ENCODE measurements around the gene KLK1. TPM values are rescaled to one million over a fixed set of nuclear protein-coding genes. Genes with fewer than 3 reads are reported as not detected.
"Not testable (repeated sequence)": the region's sequence is repeated elsewhere in the genome, so short reads cannot be mapped to it uniquely, and the experiment has no call there.

The KLK1 gene
- total RNA-seq, 4 donors from 2014 or later = 0.78 to 1.8 (median 1.5) TPM; not detected in 1

DNA sequence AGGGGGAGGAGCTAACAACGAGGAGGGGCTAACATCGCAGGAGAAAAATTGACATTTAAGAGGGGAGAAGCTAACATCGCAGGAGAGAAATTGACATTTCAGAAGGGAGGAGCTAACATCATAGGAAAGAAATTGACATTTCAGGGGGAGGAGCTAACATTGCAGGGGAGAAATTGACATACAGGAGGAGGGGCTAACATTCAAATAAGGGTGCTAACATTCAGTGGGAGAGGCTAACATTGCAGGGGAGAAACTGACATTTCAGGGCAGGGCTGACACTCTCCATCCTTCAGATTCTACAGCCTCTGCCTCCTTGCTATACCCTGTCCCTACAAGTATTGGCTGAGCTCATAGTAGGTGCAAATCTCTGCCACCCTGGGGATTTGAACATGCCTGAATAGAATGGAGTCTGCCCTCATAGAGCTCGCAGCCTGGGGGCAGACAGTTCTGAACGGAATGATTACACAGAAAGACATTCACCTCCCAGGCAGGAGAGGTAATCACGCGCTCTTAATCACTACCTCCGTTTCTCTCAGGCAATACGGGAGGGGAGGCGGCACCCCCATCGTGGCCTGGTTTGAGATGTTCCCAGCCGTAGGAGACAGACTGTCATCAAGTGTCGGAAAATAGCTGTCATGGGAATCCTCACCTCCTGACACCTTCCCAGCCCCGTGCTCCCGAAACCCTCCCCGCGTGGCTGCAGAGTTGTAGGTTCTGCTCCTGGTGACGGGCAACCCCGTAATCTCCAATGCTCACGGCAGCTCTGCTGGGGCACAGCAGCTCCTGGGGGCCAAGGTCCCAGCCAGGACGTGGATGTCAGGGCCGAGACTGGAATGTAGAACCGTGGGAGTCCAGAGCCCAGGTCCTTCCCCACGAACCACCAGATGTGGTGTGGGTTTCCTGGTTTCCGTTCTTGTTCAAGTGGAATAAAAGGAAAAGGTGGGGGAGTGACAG is 43.8 kb downstream of the KLK1 start:
- Histone ChIP-seq H3K4me3 (no peak overlapping the region), H3K27ac (no peak overlapping the region), H3K4me1 (peaks cover 0 to 19% (median 0%) of the 10 kb centered on the region in 4 donors), H3K36me3 (no peaks in the 10 kb centered on the region), H3K9me3 (peaks cover 0 to 7% (median 3%) of the 10 kb centered on the region in 4 donors), H3K27me3 (peaks cover 0 to 82% of the 10 kb centered on the region in 2 donors)
- DNase-seq (ENCODE audit: low spot score in 2 of 2) = no peak
- 37% methylated on average over 13 to 25 of the region's 25 CpGs for WGBS, 2 donors
- no peak for TF ChIP-seq CTCF (IDR thresholded peaks at IDR 0.05)
- no peak for TF ChIP-seq EP300 (IDR thresholded peaks at IDR 0.05)
- TF ChIP-seq POLR2A (IDR thresholded peaks at IDR 0.05) = no peak

- WGBS, 2 donors = 53 to 57% methylated on average over 7 of the region's 7 CpGs
These were observed 44.6 kb downstream of the KLK1 start for GRCh38 chr19:50778906-50779430.

GRCh38 chr19:50777830-50778303 is 45.7 kb downstream of the KLK1 start:
- peaks cover 0 to 8% (median 0%) of the 10 kb centered on the region in 4 donors for H3K4me1 ChIP-seq
- no peak overlapping the region for H3K4me3 ChIP-seq
- TF ChIP-seq EP300 (IDR thresholded peaks at IDR 0.05) (no peak), POLR2A (IDR thresholded peaks at IDR 0.05) (no peak), CTCF (IDR thresholded peaks at IDR 0.05) (no peak)
- H3K9me3 ChIP-seq = peaks cover 0 to 7% (median 3%) of the 10 kb centered on the region in 4 donors
- no peaks in the 10 kb centered on the region for H3K36me3 ChIP-seq
- peaks cover 0 to 93% of the 10 kb centered on the region in 2 donors for H3K27me3 ChIP-seq
- no peak for DNase-seq (ENCODE audit: low spot score in 2 of 2)
- 1% methylated on average over 17 to 30 of the region's 30 CpGs for WGBS, 2 donors
- H3K27ac ChIP-seq = no peak overlapping the region

More at GRCh38 chr19:50778906-50779430, 44.6 kb downstream of the KLK1 start:
- TF ChIP-seq POLR2A (IDR thresholded peaks at IDR 0.05) (no peak), EP300 (IDR thresholded peaks at IDR 0.05) (no peak), CTCF (IDR thresholded peaks at IDR 0.05) (no peak)
- Histone ChIP-seq H3K27ac (no peak overlapping the region), H3K9me3 (peaks cover 0 to 7% (median 3%) of the 10 kb centered on the region in 4 donors), H3K36me3 (no peaks in the 10 kb centered on the region), H3K4me3 (no peak overlapping the region), H3K27me3 (peaks cover 0 to 88% of the 10 kb centered on the region in 2 donors), H3K4me1 (peaks cover 0 to 17% (median 0%) of the 10 kb centered on the region in 4 donors)
- no peak for DNase-seq (ENCODE audit: low spot score in 2 of 2)

DNA sequence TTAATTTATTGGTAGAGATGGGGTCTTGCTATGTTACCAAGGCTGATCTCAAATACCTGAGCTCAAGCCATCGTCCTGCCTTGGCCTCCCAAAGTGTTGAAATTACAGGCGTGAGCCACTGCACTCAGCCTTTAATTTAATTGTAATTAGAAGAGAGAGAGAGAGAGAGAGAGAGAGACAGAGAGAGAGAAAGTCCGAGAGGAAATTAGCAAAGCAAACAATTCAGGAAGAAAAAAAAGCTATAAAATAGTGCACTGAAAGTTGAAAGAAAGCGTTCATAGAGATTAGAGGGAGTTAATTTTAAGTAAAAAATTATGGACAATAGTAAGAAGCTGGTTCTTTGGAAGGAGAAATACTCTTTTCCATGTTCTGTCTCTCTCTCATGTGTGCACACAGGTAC is 46.3 kb downstream of the KLK1 start:
- Histone ChIP-seq H3K27ac (no peak overlapping the region), H3K36me3 (no peaks in the 10 kb centered on the region), H3K4me1 (peaks cover 0 to 8% (median 0%) of the 10 kb centered on the region in 4 donors), H3K9me3 (peaks cover 0 to 7% (median 3%) of the 10 kb centered on the region in 4 donors), H3K27me3 (peaks cover 0 to 87% of the 10 kb centered on the region in 2 donors), H3K4me3 (no peak overlapping the region)
- no peak for DNase-seq (ENCODE audit: low spot score in 2 of 2)
- no peak for TF ChIP-seq EP300 (IDR thresholded peaks at IDR 0.05)
- 48 to 51% methylated on average over 4 of the region's 4 CpGs for WGBS, 2 donors

DNA sequence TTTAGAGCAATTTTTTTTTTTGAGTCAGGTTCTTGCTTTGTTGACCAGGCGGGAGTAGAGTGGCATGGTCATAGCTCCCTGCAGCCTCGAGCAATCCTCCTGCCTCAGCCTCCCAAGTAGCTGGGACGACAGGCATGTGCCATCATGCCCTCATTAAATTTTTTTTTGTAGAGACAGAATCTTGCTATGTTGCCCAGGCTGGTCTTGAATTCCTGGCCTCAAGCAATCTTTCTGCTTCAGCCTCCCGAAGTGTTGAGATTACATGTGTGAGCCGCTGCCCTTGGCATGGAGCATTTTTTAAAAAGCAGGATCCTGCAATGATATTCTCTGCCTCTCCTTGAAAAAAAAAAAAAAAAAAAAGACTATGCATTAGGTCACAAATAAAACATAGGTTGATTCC is 47.5 kb downstream of the KLK1 start:
- Histone ChIP-seq H3K9me3 (peaks cover 0 to 7% (median 3%) of the 10 kb centered on the region in 4 donors), H3K27me3 (peaks cover 0 to 78% of the 10 kb centered on the region in 2 donors), H3K4me1 (peaks cover 0 to 8% (median 0%) of the 10 kb centered on the region in 4 donors), H3K4me3 (no peak overlapping the region), H3K36me3 (no peaks in the 10 kb centered on the region), H3K27ac (no peak overlapping the region)
- no peak for DNase-seq (ENCODE audit: low spot score in 2 of 2)
- 88 to 91% methylated on average over 5 of the region's 5 CpGs for WGBS, 2 donors
- TF ChIP-seq CTCF (IDR thresholded peaks at IDR 0.05) = no peak
- TF ChIP-seq EP300 (IDR thresholded peaks at IDR 0.05) = no peak
- TF ChIP-seq POLR2A (IDR thresholded peaks at IDR 0.05) = no peak

GRCh38 chr19:50773454-50773853 is 50.1 kb downstream of the KLK1 start:
- H3K27me3 ChIP-seq = peaks cover 0 to 73% of the 10 kb centered on the region in 2 donors
- DNase-seq (ENCODE audit: low spot score in 2 of 2); H3K4me3 ChIP-seq; H3K36me3 ChIP-seq; H3K4me1 ChIP-seq; H3K27ac ChIP-seq; H3K9me3 ChIP-seq: not testable (repeated sequence)
- WGBS, 2 donors = 60 to 75% methylated on average over 5 of the region's 7 CpGs

DNA sequence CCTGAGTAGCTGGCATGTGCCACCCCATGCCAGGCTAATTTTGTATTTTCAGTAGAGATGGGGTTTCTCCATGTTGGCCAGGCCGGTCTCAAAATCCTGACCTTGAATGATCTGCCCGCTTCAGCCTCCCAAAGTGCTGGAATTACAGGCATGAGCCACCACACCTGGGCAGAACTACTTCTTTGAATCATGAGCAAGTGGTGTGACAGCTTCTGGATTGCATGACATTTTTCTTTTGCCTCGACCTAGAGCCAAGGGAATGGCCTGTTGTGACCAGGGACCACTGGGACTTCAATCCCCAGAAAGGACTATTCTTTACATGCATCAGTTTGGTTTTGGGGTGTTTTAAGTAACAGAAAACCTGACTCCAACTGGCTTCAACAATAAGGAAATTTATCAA is 50.7 kb downstream of the KLK1 start:
- not testable (repeated sequence) for H3K27ac ChIP-seq; DNase-seq (ENCODE audit: low spot score in 2 of 2); H3K36me3 ChIP-seq; H3K4me3 ChIP-seq; H3K9me3 ChIP-seq; H3K4me1 ChIP-seq
- H3K27me3 ChIP-seq = peaks cover 0 to 72% of the 10 kb centered on the region in 2 donors
- WGBS, 2 donors = 86 to 94% methylated on average over 3 of the region's 3 CpGs

Measured in tibial nerve (tissue), 4 donors.